GM12878 (cell line): ENCODE measurements around the gene FARS2. TPM values are rescaled to one million over a fixed set of nuclear protein-coding genes. Genes with fewer than 3 reads are reported as not detected.

Experiments used
- ATAC-seq: fragments of 200-7000 bp; cut with Tn5 transposase; 3 replicates; pipeline ENCODE4 v1.9.1; 2020; ENCODE audit warnings: mild to moderate bottlenecking, moderate library complexity
- BruUV-seq: library from RNA; stranded (reverse); fragments of 400-500 nt; replicated peaks from 2 replicates; lab custom pipeline; 2021; lab: Mats Ljungman, UMichigan
- CTCF ChIA-PET: fragments of 300-600 bp; sonication (Branson Sonifier 250); formaldehyde crosslinking; extraction: SDS; loops from one replicate; lab custom pipeline; 2021; ENCODE audit warnings: inconsistent platforms; lab: Yijun Ruan, JAX
- POLR2A ChIA-PET: fragments of 350-600 bp; formaldehyde crosslinking; extraction: SDS; loops from one replicate; lab custom pipeline; 2021; ENCODE audit warnings: inconsistent platforms; lab: Charles Lee
- RAD21 ChIA-PET: fragments of 300-600 bp; sonication (Branson Sonifier 250); formaldehyde crosslinking; loops from one replicate; lab custom pipeline; 2023; ENCODE audit warnings: antibody characterized with exemption; ENCODE audit not compliant: unreplicated experiment; lab: Charles Lee
- SMC1A ChIA-PET: fragments of 300-600 bp; sonication (Branson Sonifier 250); formaldehyde crosslinking; loops from one replicate; lab custom pipeline; 2023; ENCODE audit not compliant: unreplicated experiment, uncharacterized antibody; lab: Charles Lee
- DNase-seq: peaks from one replicate; pipeline ENCODE4 v3.0.0-alpha.2; 2011; ENCODE audit warnings: low read depth, low spot score
- FAIRE-seq: peaks from 3 replicates; lab custom pipeline; 2011; peaks lifted over from hg19 to GRCh38; lab: Jason Lieb, UNC
- H2AFZ ChIP-seq: 2 replicates; pipeline ENCODE4 v1.6.0; 2011; ENCODE audit warnings: low read depth, low read length, control low read depth; ENCODE audit not compliant: control insufficient read depth
- H3K27ac ChIP-seq: 2 replicates; pipeline ENCODE4 v1.5.1; 2011; ENCODE audit warnings: control low read depth; ENCODE audit not compliant: control insufficient read depth, insufficient read depth
- H3K27me3 ChIP-seq, 2 experiments: replicated peaks in 1 of 2; 2 replicates each; pipeline versions ENCODE4 v1.6.0 to v1.6.1; 2011; ENCODE audit warnings: low read length in 1 of 2; ENCODE audit not compliant: control insufficient read depth in 2 of 2, insufficient read depth in 2 of 2
- H3K36me3 ChIP-seq, 2 experiments: 2 replicates each; pipeline ENCODE4 v1.5.1; 2011; ENCODE audit warnings: low read length in 1 of 2; ENCODE audit not compliant: control insufficient read depth in 2 of 2, insufficient read depth in 2 of 2
- H3K4me1 ChIP-seq: 2 replicates; pipeline ENCODE4 v1.6.1; 2011; ENCODE audit warnings: mild to moderate bottlenecking, low read length, moderate library complexity, mixed read lengths; ENCODE audit not compliant: control insufficient read depth, insufficient read depth
- H3K4me2 ChIP-seq: 2 replicates; pipeline ENCODE4 v1.6.0; 2011; ENCODE audit warnings: control low read depth; ENCODE audit not compliant: control insufficient read depth, insufficient read depth
- H3K4me3 ChIP-seq: fragments of 200-600 bp; sonication (generic); 2 replicates; pipeline ENCODE4 v1.5.1; 2016
- H3K79me2 ChIP-seq: 2 replicates; pipeline ENCODE4 v1.6.0; 2011; ENCODE audit warnings: low read length; ENCODE audit not compliant: control insufficient read depth, insufficient read depth
- H3K9ac ChIP-seq: 2 replicates; pipeline ENCODE4 v1.8.0; 2011; ENCODE audit warnings: low read length, control low read depth, mixed read lengths; ENCODE audit not compliant: control insufficient read depth, insufficient read depth
- H3K9me3 ChIP-seq: replicated peaks from 3 replicates; pipeline ENCODE4 v1.5.1; 2011; ENCODE audit warnings: mild to moderate bottlenecking, low read length; ENCODE audit not compliant: control insufficient read depth, insufficient read depth
- H4K20me1 ChIP-seq: 2 replicates; pipeline ENCODE4 v1.6.0; 2011; ENCODE audit not compliant: control insufficient read depth, insufficient read depth
- BCL11A ChIP-seq: IDR thresholded peaks from 2 replicates; pipeline ENCODE4 v1.6.1; 2011; ENCODE audit warnings: low read depth, low read length
- BHLHE40 ChIP-seq, 2 experiments: fragments of 450-650 bp in 1 of 2; IDR thresholded peaks; 2 replicates each; pipeline ENCODE4 v1.6.1; 2011 to 2017; ENCODE audit warnings: low read depth in 2 of 2, borderline replicate concordance in 1 of 2, improper control_type of control experiment in 1 of 2, low read length in 1 of 2, mild to moderate bottlenecking in 1 of 2
- BRCA1 ChIP-seq: IDR thresholded peaks from 2 replicates; pipeline ENCODE4 v1.6.1; 2011; ENCODE audit warnings: low read depth, low read length, improper control_type of control experiment
- CBFB ChIP-seq: IDR thresholded peaks from 2 replicates; pipeline ENCODE4 v1.6.1; 2016; ENCODE audit warnings: antibody characterized with exemption, low read depth
- CTCF ChIP-seq, 3 experiments: IDR thresholded peaks in 2 of 3; conservative IDR thresholded peaks in 1 of 3; 2 replicates each; pipeline ENCODE4 v1.5.1; 2011; ENCODE audit warnings: low read depth in 3 of 3, low read length in 3 of 3, mild to moderate bottlenecking in 3 of 3, control low read depth in 2 of 3, moderate library complexity in 2 of 3, inconsistent platforms in 1 of 3, mixed read lengths in 1 of 3; ENCODE audit not compliant: control insufficient read depth in 2 of 3, insufficient read depth in 1 of 3; ENCODE audit errors: extremely low read depth in 1 of 3
- DPF2 ChIP-seq: fragments of 450-650 bp; IDR thresholded peaks from 2 replicates; pipeline ENCODE4 v1.6.1; 2017; ENCODE audit warnings: mild to moderate bottlenecking
- E4F1 ChIP-seq: fragments of 450-650 bp; IDR thresholded peaks from 2 replicates; pipeline ENCODE4 v1.6.1; 2018; ENCODE audit warnings: borderline replicate concordance, mild to moderate bottlenecking; ENCODE audit not compliant: partially characterized antibody
- EP300 ChIP-seq, 2 experiments: fragments of 150-350 bp in 1 of 2; IDR thresholded peaks; 2 replicates each; pipeline ENCODE4 v1.6.1; 2011 to 2012; ENCODE audit warnings: low read depth in 2 of 2, low read length in 2 of 2, borderline replicate concordance in 1 of 2, improper control_type of control experiment in 1 of 2, inconsistent platforms in 1 of 2; ENCODE audit not compliant: control insufficient read depth in 1 of 2
- FOS ChIP-seq: IDR thresholded peaks from 3 replicates; pipeline ENCODE4 v1.6.1; 2011; ENCODE audit warnings: borderline replicate concordance; ENCODE audit not compliant: insufficient read length; ENCODE audit errors: extremely low read depth
- FOXK2 ChIP-seq: fragments of 450-650 bp; IDR thresholded peaks from 2 replicates; pipeline ENCODE4 v1.6.1; 2017; ENCODE audit warnings: mild to moderate bottlenecking, moderate library complexity
- FOXM1 ChIP-seq: IDR thresholded peaks from 2 replicates; pipeline ENCODE4 v1.6.1; 2012; ENCODE audit warnings: low read depth, mild to moderate bottlenecking, inconsistent platforms, low read length, moderate library complexity
- HDAC6 ChIP-seq: fragments of 200-600 bp; sonication (generic); IDR thresholded peaks from one replicate; pipeline ENCODE4 v1.8.0; 2017; ENCODE audit warnings: antibody characterized with exemption; ENCODE audit not compliant: unreplicated experiment
- MEF2B ChIP-seq: fragments of 450-650 bp; IDR thresholded peaks from 2 replicates; pipeline ENCODE4 v1.6.1; 2018; ENCODE audit warnings: mild to moderate bottlenecking, moderate library complexity; ENCODE audit not compliant: partially characterized antibody, poor library complexity, severe bottlenecking
- MTA2 ChIP-seq: fragments of 450-650 bp; IDR thresholded peaks from 2 replicates; pipeline ENCODE4 v1.6.1; 2016; ENCODE audit warnings: low read depth, mild to moderate bottlenecking, moderate library complexity
- NKRF ChIP-seq: fragments of 450-650 bp; conservative IDR thresholded peaks from 2 replicates; pipeline ENCODE4 v1.6.1; 2017; ENCODE audit warnings: mild to moderate bottlenecking, moderate library complexity
- NR2C1 ChIP-seq: fragments of 450-650 bp; IDR thresholded peaks from 2 replicates; pipeline ENCODE4 v1.6.1; 2017; ENCODE audit warnings: antibody characterized with exemption, mild to moderate bottlenecking, moderate library complexity
- RFX5 ChIP-seq: IDR thresholded peaks from 2 replicates; pipeline ENCODE4 v1.6.1; 2011; ENCODE audit warnings: low read depth, low read length, improper control_type of control experiment
- WGBS: methylation state at CpG from one replicate; pipeline ENCODE4 v1.1.6; 2016; ENCODE audit warnings: low lambda C conversion rate; ENCODE audit not compliant: insufficient replicate concordance, insufficient coverage; ENCODE audit errors: missing lambda C conversion rate; 5-methylcytosine and 5-hydroxymethylcytosine counted together
- in situ Hi-C: fragments of 300-500 bp; cut with MboI; formaldehyde crosslinking; loops from 9 replicates; pipeline ENCODE4 v1.14.3; 2018; ENCODE audit warnings: mixed read lengths
- intact Hi-C: fragments of 100-400 bp; cut with micrococcal nuclease; formaldehyde crosslinking; loops from one replicate; pipeline ENCODE4 v1.14.2; 2022; ENCODE audit not compliant: unreplicated experiment
- polyA plus RNA-seq, 11 experiments: library from polyadenylated mRNA; depleted of rRNA in 4 of 11; unstranded in 6 of 11; stranded (reverse) in 5 of 11; fragments of >200 nt; fragmentation: Nextera tagmentation in 4 of 11; fragmentation: Illumina TruSeq in 1 of 11; extraction: Ambion mirVana in 4 of 11; extraction: Trizol in 1 of 11; gene quantifications; 1 replicate in 1 of 11; 2 replicates in 10 of 11; pipeline versions ENCODE4 v1.2.1 to v1.2.3, GENCODE V29; 2011 to 2016; ENCODE audit warnings: inconsistent platforms in 2 of 11, missing spikeins in 2 of 11, low read depth in 1 of 11
- total RNA-seq, 4 experiments: library from RNA; depleted of rRNA in 3 of 4; stranded (reverse); fragments of >200 nt in 3 of 4; fragmentation: Illumina TruSeq in 1 of 4; extraction: Trizol in 1 of 4; gene quantifications; 2 replicates each; pipeline versions ENCODE4 v1.2.1 to v1.2.3, GENCODE V29; 2013 to 2021

Gene FARS2
- total and polyA plus RNA-seq, 10 of the 15 experiments (the other 5 are each of a cell fraction or from before 2014, with no cell fraction given), result 16.8 to 46.7 (median 25.6) TPM

GRCh38 chr6:5697508-5697907, 436.2 kb downstream of the FARS2 start (continued):
- TF ChIP-seq FOS, result no peak
- no peak for TF ChIP-seq E4F1
- TF ChIP-seq NKRF, result no peak
- TF ChIP-seq BHLHE40 (IDR thresholded peaks at IDR 0.05; ENCODE audit: borderline replicate concordance in 1 of 2, low read depth in 2 of 2, low read length in 1 of 2), result no peak
- no peak for TF ChIP-seq BRCA1

- Histone ChIP-seq H3K4me2 (no peak overlapping the region), H3K4me3 (no peak overlapping the region), H3K9ac (no peak overlapping the region), H3K4me1 (peaks cover 11% of the 10 kb centered on the region), H3K27ac (no peak overlapping the region), H2AFZ (no peak overlapping the region), H3K9me3 (no peaks in the 10 kb centered on the region; the same call in 2 of the 3 replicates), H4K20me1 (no peaks in the 10 kb centered on the region), H3K79me2 (no peaks in the 10 kb centered on the region), H3K27me3 (no peaks in the 10 kb centered on the region), H3K36me3 (no peaks in the 10 kb centered on the region)
- no TSS peak for BruUV-seq
- in situ Hi-C loops (no loop called here), intact Hi-C loops (no loop called here)
- SMC1A ChIA-PET, result no interaction called here
- no peak for DNase-seq
- no peak for ATAC-seq
- 98% methylated on average over 4 of the region's 4 CpGs for WGBS
- CTCF ChIA-PET, result interaction anchor here (1.0 kb wide), 1 partner anchor 19 kb away, joined by 3 read pairs; no protein-coding TSS in a partner anchor
- RAD21 ChIA-PET, result no interaction called here
- no peak for FAIRE-seq
- POLR2A ChIA-PET, result no interaction called here
- TF ChIP-seq FOXM1 (no peak), FOXK2 (no peak), MEF2B (no peak), EP300 (IDR thresholded peaks at IDR 0.05; ENCODE audit: borderline replicate concordance in 1 of 2, control insufficient read depth in 1 of 2, low read depth in 2 of 2, low read length in 2 of 2) (no peak), NR2C1 (no peak), MTA2 (no peak), DPF2 (no peak), CTCF (IDR thresholded peaks at IDR 0.05 in 2 of 3, conservative IDR thresholded peaks at IDR 0.05 in 1 of 3; ENCODE audit: control insufficient read depth in 2 of 3, extremely low read depth in 1 of 3, insufficient read depth in 1 of 3, low read depth in 3 of 3, low read length in 3 of 3) (no peak), HDAC6 (no peak), CBFB (no peak), RFX5 (no peak), FOS (no peak), BCL11A (no peak)
These were observed 437.0 kb downstream of the FARS2 start for GRCh38 chr6:5698318-5698717.
